Uterus (tissue), 4 donors: ENCODE results near the gene BRAT1. TPM values are rescaled to one million over a fixed set of nuclear protein-coding genes. Genes with fewer than 3 reads are reported as not detected.

Source experiments
- DNase-seq, 2 donors: peaks; one replicate each; pipeline ENCODE4 v3.0.0-alpha.2; 2019 to 2020
- H3K27ac ChIP-seq, 2 donors: fragments of 200-600 bp; sonication (generic); 1 replicate in 1 of 2; 2 replicates in 1 of 2; pipeline ENCODE4 v1.5.1; 2016 to 2018
- H3K27me3 ChIP-seq, 2 donors: fragments of 200-600 bp; sonication (generic); one replicate each; pipeline ENCODE4 v1.5.1; 2018 to 2019; ENCODE audit warnings: control low read depth in 1 of 2
- H3K36me3 ChIP-seq, 2 donors: fragments of 200-600 bp; sonication (generic); one replicate each; pipeline ENCODE4 v1.5.1; 2019; ENCODE audit warnings: control low read depth in 1 of 2
- H3K4me1 ChIP-seq, 2 donors: fragments of 200-600 bp; sonication (generic); one replicate each; pipeline ENCODE4 v1.5.1; 2018 to 2019; ENCODE audit warnings: control low read depth in 1 of 2
- H3K4me3 ChIP-seq, 2 donors: fragments of 200-600 bp; sonication (generic); 1 replicate in 1 of 2; 2 replicates in 1 of 2; pipeline ENCODE4 v1.5.1; 2018 to 2019; ENCODE audit warnings: mild to moderate bottlenecking in 1 of 2
- H3K9me3 ChIP-seq, 2 donors: fragments of 200-600 bp; sonication (generic); one replicate each; pipeline ENCODE4 v1.5.1; 2019; ENCODE audit warnings: control low read depth in 1 of 2
- CTCF ChIP-seq, 4 experiments: fragments of 200-600 bp in 2 of 4; fragments of 450-650 bp in 2 of 4; sonication (generic) in 2 of 4; IDR thresholded peaks; one replicate each; pipeline ENCODE4 v1.5.1; 2016 to 2019; ENCODE audit warnings: antibody characterized with exemption in 4 of 4, mild to moderate bottlenecking in 2 of 4, moderate library complexity in 1 of 4
- POLR2A ChIP-seq, 2 donors: fragments of 450-650 bp; IDR thresholded peaks; one replicate each; pipeline ENCODE4 v1.6.1; 2016; ENCODE audit warnings: antibody characterized with exemption in 2 of 2, mild to moderate bottlenecking in 1 of 2, moderate library complexity in 1 of 2
- intact Hi-C: fragments of 100-400 bp; cut with DNase I; formaldehyde crosslinking; loops from one replicate; pipeline ENCODE4 v1.15.1; 2023; ENCODE audit warnings: low total_unique reads
- total RNA-seq, 4 donors: library from RNA; depleted of rRNA in 3 of 4; stranded (reverse); fragments of >200 nt in 3 of 4; gene quantifications; one replicate each; pipeline versions ENCODE4 v1.1.0 to v1.2.4, GENCODE V29; 2014 to 2023
- donor health status: DM: yes; HTN: yes; CAD: no.

BRAT1 gene
- total RNA-seq, 4 donors from 2014 or later: 10.3 to 44.3 (median 36.0) TPM

- H3K4me1 ChIP-seq: peaks cover 0 to 4% of the 10 kb centered on the region in 2 donors
- intact Hi-C loops: no loop called here
- H3K4me3 ChIP-seq: no peak overlapping the region
- no peaks in the 10 kb centered on the region for H3K36me3 ChIP-seq
- H3K27ac ChIP-seq: no peak overlapping the region
- DNase-seq: no peak
- TF ChIP-seq POLR2A (IDR thresholded peaks at IDR 0.05) (no peak), CTCF (IDR thresholded peaks at IDR 0.05) (no peak)
- H3K27me3 ChIP-seq: no peaks in the 10 kb centered on the region
- H3K9me3 ChIP-seq: no peaks in the 10 kb centered on the region
These were observed 51.0 kb downstream of the BRAT1 start for GRCh38 chr7:2504128-2504888.

GRCh38 chr7:2503056-2503941 lies 52.0 kb downstream of the BRAT1 start:
- Histone ChIP-seq H3K4me1 (peaks cover 0 to 4% of the 10 kb centered on the region in 2 donors), H3K4me3 (no peak overlapping the region), H3K27me3 (no peaks in the 10 kb centered on the region), H3K27ac (no peak overlapping the region), H3K36me3 (no peaks in the 10 kb centered on the region), H3K9me3 (no peaks in the 10 kb centered on the region)
- intact Hi-C loops: no loop called here
- DNase-seq: no peak
- TF ChIP-seq POLR2A (IDR thresholded peaks at IDR 0.05) (no peak), CTCF (IDR thresholded peaks at IDR 0.05) (no peak)

- TF ChIP-seq CTCF (IDR thresholded peaks at IDR 0.05): no peak
- no peak for TF ChIP-seq POLR2A (IDR thresholded peaks at IDR 0.05)
- H3K36me3 ChIP-seq: no peaks in the 10 kb centered on the region
- H3K27me3 ChIP-seq: no peaks in the 10 kb centered on the region
- DNase-seq: no peak
- H3K4me3 ChIP-seq: no peak overlapping the region
- no peak overlapping the region for H3K27ac ChIP-seq
- no peaks in the 10 kb centered on the region for H3K4me1 ChIP-seq
- no peaks in the 10 kb centered on the region for H3K9me3 ChIP-seq
- intact Hi-C loops: no loop called here
These were observed 52.7 kb downstream of the BRAT1 start for GRCh38 chr7:2502647-2502966.

- TF ChIP-seq CTCF (IDR thresholded peaks at IDR 0.05) (no peak), POLR2A (IDR thresholded peaks at IDR 0.05) (no peak)
- no peaks in the 10 kb centered on the region for H3K9me3 ChIP-seq
- intact Hi-C loops: no loop called here
- H3K27ac ChIP-seq: no peak overlapping the region
- no peak for DNase-seq
- H3K36me3 ChIP-seq: no peaks in the 10 kb centered on the region
- H3K4me3 ChIP-seq: no peak overlapping the region
- no peaks in the 10 kb centered on the region for H3K4me1 ChIP-seq
- H3K27me3 ChIP-seq: no peaks in the 10 kb centered on the region
These were observed 53.2 kb downstream of the BRAT1 start for GRCh38 chr7:2501947-2502646.
